Esophagus muscularis mucosa (tissue), 4 donors: ENCODE results near the gene NNT. TPM values are rescaled to one million over a fixed set of nuclear protein-coding genes. Genes with fewer than 3 reads are reported as not detected.
"Not testable (repeated sequence)": the region's sequence is repeated elsewhere in the genome, so short reads cannot be mapped to it uniquely, and the experiment has no call there.

Experiments used
- DNase-seq: peaks from one replicate; pipeline ENCODE4 v3.0.0-alpha.2; 2017; ENCODE audit errors: extremely low spot score
- H3K27ac ChIP-seq, 4 donors: fragments of 200-600 bp; sonication (generic); replicated peaks in 1 of 4; 1 replicate in 3 of 4; 2 replicates in 1 of 4; pipeline ENCODE4 v1.5.1; 2016 to 2019; ENCODE audit warnings: mild to moderate bottlenecking in 1 of 4
- H3K27me3 ChIP-seq, 4 donors: fragments of 200-600 bp; sonication (generic); one replicate each; pipeline versions ENCODE4 v1.5.1 to v1.6.0; 2016 to 2019
- H3K36me3 ChIP-seq, 4 donors: fragments of 200-600 bp; sonication (generic); one replicate each; pipeline ENCODE4 v1.5.1; 2016 to 2019
- H3K4me1 ChIP-seq, 4 donors: fragments of 200-600 bp; sonication (generic); one replicate each; pipeline ENCODE4 v1.5.1; 2016 to 2019
- H3K4me3 ChIP-seq, 4 donors: fragments of 200-600 bp; sonication (generic); 1 replicate in 2 of 4; 2 replicates in 2 of 4; pipeline ENCODE4 v1.5.1; 2016 to 2019; ENCODE audit warnings: mild to moderate bottlenecking in 4 of 4, moderate library complexity in 1 of 4
- H3K9me3 ChIP-seq, 4 donors: fragments of 200-600 bp; sonication (generic); 1 replicate in 3 of 4; 2 replicates in 1 of 4; pipeline ENCODE4 v1.5.1; 2016 to 2019
- EP300 ChIP-seq: sonication (generic); formaldehyde crosslinking; IDR thresholded peaks from one replicate; pipeline ENCODE4 v1.6.1; 2017; ENCODE audit warnings: antibody characterized with exemption
- POLR2A ChIP-seq: fragments of 450-650 bp; IDR thresholded peaks from one replicate; pipeline ENCODE4 v1.6.1; 2017; ENCODE audit warnings: antibody characterized with exemption, moderate library complexity, mild to moderate bottlenecking, low read depth
- POLR2AphosphoS5 ChIP-seq, 2 donors: sonication (generic); formaldehyde crosslinking; IDR thresholded peaks; one replicate each; pipeline ENCODE4 v1.6.1; 2017; ENCODE audit warnings: antibody characterized with exemption in 2 of 2
- WGBS: methylation state at CpG from one replicate; pipeline ENCODE4 v1.1.5; 2018; 5-methylcytosine and 5-hydroxymethylcytosine counted together
- intact Hi-C: fragments of 100-400 bp; cut with DNase I; formaldehyde crosslinking; loops from one replicate; pipeline ENCODE4 v1.15.1; 2023
- total RNA-seq, 4 donors: library from RNA; depleted of rRNA; stranded (reverse); fragments of >200 nt; gene quantifications; one replicate each; pipeline versions ENCODE4 v1.1.0 to v1.2.1, GENCODE V29; 2016
- TF ChIP-seq, protein P1 (sequence below), 3 experiments: fragments of 200-600 bp in 2 of 3; fragments of 450-650 bp in 1 of 3; sonication (generic) in 2 of 3; IDR thresholded peaks; one replicate each; pipeline ENCODE4 v1.5.1; 2017 to 2019; ENCODE audit warnings: antibody characterized with exemption in 3 of 3, mild to moderate bottlenecking in 2 of 3, moderate library complexity in 1 of 3

The NNT gene
- total RNA-seq, 4 donors from 2014 or later = 49.0 to 90.1 (median 70.3) TPM

DNA sequence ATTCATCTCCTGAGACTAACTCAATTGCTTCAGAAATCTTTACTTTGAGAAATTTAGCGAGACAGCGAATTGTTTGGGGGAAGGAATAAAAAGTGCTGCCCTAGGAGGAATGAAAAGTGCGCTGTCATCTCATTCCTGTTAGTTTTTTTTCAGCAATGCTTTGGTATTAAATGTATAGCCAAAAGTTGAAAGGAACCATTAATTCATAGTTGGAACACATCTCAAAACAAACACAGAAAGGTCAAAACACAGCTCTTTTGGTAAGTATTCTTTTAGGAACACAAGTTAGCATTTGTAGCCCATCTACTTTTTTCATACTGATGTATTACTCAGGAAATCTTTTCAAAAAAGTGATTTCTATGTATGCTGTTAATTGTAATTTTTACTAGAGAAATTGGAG is 109.1 kb downstream of the NNT start:
- Histone ChIP-seq H3K27ac (no peak overlapping the region), H3K4me3 (no peak overlapping the region), H3K36me3 (no peaks in the 10 kb centered on the region), H3K9me3 (no peaks in the 10 kb centered on the region), H3K27me3 (no peaks in the 10 kb centered on the region), H3K4me1 (no peaks in the 10 kb centered on the region)
- 98% methylated on average over 3 of the region's 3 CpGs for WGBS
- no peak for DNase-seq
- intact Hi-C loops = no loop called here
- TF ChIP-seq, protein P1, sequence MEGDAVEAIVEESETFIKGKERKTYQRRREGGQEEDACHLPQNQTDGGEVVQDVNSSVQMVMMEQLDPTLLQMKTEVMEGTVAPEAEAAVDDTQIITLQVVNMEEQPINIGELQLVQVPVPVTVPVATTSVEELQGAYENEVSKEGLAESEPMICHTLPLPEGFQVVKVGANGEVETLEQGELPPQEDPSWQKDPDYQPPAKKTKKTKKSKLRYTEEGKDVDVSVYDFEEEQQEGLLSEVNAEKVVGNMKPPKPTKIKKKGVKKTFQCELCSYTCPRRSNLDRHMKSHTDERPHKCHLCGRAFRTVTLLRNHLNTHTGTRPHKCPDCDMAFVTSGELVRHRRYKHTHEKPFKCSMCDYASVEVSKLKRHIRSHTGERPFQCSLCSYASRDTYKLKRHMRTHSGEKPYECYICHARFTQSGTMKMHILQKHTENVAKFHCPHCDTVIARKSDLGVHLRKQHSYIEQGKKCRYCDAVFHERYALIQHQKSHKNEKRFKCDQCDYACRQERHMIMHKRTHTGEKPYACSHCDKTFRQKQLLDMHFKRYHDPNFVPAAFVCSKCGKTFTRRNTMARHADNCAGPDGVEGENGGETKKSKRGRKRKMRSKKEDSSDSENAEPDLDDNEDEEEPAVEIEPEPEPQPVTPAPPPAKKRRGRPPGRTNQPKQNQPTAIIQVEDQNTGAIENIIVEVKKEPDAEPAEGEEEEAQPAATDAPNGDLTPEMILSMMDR (IDR thresholded peaks at IDR 0.05) = no peak
- TF ChIP-seq POLR2AphosphoS5 (IDR thresholded peaks at IDR 0.05) = no peak
- TF ChIP-seq EP300 = no peak
- TF ChIP-seq POLR2A = no peak

DNA sequence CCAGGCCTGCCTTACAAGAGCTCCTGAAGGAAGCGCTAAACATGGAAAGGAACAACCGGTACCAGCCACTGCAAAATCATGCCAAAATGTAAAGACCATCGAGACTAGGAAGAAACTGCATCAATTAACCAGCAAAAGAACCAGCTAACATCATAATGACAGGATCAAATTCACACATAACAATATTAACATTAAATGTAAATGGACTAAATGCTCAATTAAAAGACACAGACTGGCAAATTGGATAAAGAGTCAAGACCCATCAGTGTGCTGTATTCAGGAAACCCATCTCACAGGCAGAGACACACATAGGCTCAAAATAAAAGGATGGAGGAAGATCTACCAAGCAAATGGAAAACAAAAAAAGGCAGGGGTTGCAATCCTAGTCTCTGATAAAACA is 116.8 kb downstream of the NNT start:
- H3K9me3 ChIP-seq, DNase-seq, H3K27me3 ChIP-seq, H3K27ac ChIP-seq, H3K4me1 ChIP-seq, intact Hi-C loops, H3K4me3 ChIP-seq, H3K36me3 ChIP-seq: not testable (repeated sequence)
- WGBS = 87% methylated on average over 3 of the region's 3 CpGs

DNA sequence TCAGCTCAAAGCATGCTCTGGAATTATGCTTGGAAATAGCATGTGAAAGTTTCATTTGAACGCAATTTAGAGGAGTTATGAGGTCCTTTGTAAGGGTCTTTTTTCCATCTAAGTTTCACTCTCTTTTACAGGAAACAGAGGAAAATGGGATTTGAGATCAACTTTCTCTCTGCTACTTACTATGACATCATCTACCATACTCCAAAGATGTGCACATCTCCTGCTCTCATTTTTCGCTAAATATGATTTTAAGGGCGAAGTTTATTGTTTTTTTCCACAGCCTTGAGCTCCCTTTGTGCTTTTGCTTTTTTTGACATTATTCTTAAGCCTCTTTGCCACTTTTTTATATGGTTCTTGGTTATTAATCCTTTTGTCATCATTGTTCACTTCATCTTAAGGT is 125.6 kb downstream of the NNT start:
- H3K4me1 ChIP-seq = peaks cover 0 to 7% (median 0%) of the 10 kb centered on the region in 4 donors
- no peaks in the 10 kb centered on the region for H3K36me3 ChIP-seq
- no peaks in the 10 kb centered on the region for H3K27me3 ChIP-seq
- DNase-seq = no peak
- 89% methylated on average over 3 of the region's 3 CpGs for WGBS
- intact Hi-C loops = loop anchor here (5.0 kb wide), 2 partner anchors 604 to 1049 kb away; no protein-coding TSS in a partner anchor
- TF ChIP-seq, protein P1 (IDR thresholded peaks at IDR 0.05) = no peak
- no peak for TF ChIP-seq POLR2A
- no peak for TF ChIP-seq POLR2AphosphoS5 (IDR thresholded peaks at IDR 0.05)
- no peak for TF ChIP-seq EP300
- H3K9me3 ChIP-seq = no peaks in the 10 kb centered on the region
- H3K4me3 ChIP-seq = no peak overlapping the region
- no peak overlapping the region for H3K27ac ChIP-seq

DNA sequence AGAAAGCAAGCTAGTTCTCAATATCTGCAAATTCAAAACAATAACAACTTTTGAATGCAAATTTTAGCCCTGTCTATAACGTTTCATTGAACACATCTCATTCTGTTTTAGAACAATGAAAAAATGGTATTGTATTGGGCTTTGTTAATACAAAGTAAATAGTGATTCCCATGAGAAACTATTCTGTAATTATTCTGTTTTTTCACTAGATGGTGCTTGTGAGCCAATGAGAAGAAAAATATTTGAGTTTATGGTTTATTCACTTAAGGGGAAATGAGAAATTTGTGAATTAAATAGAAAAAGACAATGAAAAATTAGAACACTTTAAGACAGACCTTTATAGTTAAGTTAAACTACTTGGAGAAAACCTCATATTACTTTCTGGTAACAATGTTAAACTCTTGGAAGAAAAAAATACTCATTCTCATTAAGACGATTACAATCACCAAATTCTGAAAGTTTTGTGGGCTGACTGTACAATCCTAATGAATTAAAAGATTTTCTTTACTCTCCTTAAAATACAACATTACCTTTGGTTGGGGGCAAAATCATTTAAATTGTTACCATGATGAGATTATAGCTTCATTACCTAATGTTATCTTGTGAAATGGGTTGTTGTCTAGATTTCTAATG is 127.0 kb downstream of the NNT start:
- Histone ChIP-seq H3K27ac (no peak overlapping the region), H3K4me1 (peaks cover 0 to 7% (median 0%) of the 10 kb centered on the region in 4 donors), H3K36me3 (no peaks in the 10 kb centered on the region), H3K27me3 (no peaks in the 10 kb centered on the region), H3K9me3 (no peaks in the 10 kb centered on the region), H3K4me3 (no peak overlapping the region)
- no peak for TF ChIP-seq POLR2A
- TF ChIP-seq, protein P1 (IDR thresholded peaks at IDR 0.05) = peak; percentile 33 to 67 (median 52)
- 36% methylated on average over 2 of the region's 2 CpGs for WGBS
- intact Hi-C loops = loop anchor here (5.0 kb wide), 2 partner anchors 602 to 1047 kb away; no protein-coding TSS in a partner anchor
- DNase-seq = no peak

DNA sequence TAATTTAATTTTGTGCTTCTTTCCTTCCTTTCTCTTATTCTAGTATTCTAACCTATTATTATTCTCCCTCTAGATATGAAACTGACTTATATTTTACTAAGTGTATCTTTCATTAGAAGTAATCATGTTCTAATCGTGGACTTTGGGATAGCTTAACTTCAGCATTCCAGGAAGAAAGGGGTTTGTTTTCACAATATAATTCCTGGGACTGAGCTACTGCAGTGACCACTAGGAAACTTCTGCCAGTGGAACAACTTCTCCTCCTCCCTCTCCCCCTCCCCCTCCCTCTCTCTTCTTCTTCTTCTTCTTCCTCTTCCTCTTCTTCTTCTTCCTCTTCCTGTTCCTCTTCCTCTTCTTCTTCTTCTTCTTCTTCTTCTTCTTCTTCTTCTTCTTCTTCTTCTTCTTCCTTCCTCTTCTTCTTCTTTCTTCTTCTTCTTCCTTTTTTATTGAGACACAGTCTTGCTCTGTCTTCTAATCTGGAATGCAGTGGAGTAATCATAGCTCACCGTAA is 127.9 kb downstream of the NNT start:
- TF ChIP-seq POLR2A = no peak
- TF ChIP-seq EP300 = no peak
- TF ChIP-seq, protein P1 (IDR thresholded peaks at IDR 0.05) = no peak
- no peak for TF ChIP-seq POLR2AphosphoS5 (IDR thresholded peaks at IDR 0.05)
- Histone ChIP-seq H3K27me3 (no peaks in the 10 kb centered on the region), H3K36me3 (no peaks in the 10 kb centered on the region), H3K27ac (no peak overlapping the region), H3K9me3 (no peaks in the 10 kb centered on the region), H3K4me1 (peaks cover 0 to 7% (median 0%) of the 10 kb centered on the region in 4 donors), H3K4me3 (no peak overlapping the region)
- intact Hi-C loops = no loop called here
- no peak for DNase-seq
- 73% methylated on average over 2 of the region's 2 CpGs for WGBS
